WTC11 (cell line): Measurements from ENCODE around the gene KRI1. TPM values are rescaled to one million over a fixed set of nuclear protein-coding genes. Genes with fewer than 3 reads are reported as not detected.

ENCODE experiments used
- ATAC-seq: fragments of 200-7000 bp; cut with Tn5 transposase; 2 replicates; pipeline ENCODE4 v1.10.0; 2021; ENCODE audit warnings: mild to moderate bottlenecking, moderate library complexity
- CTCF ChIA-PET: fragments of 300-600 bp; sonication (Branson Sonifier 250); formaldehyde crosslinking; loops from one replicate; lab custom pipeline; 2021; ENCODE audit warnings: antibody characterized with exemption; lab: Charles Lee
- POLR2A ChIA-PET: fragments of 350-600 bp; sonication (Branson Sonifier 250); formaldehyde crosslinking; loops from one replicate; lab custom pipeline; 2021; ENCODE audit warnings: antibody characterized with exemption; lab: Charles Lee
- DNase-seq: peaks from one replicate; pipeline ENCODE4 v3.0.0; 2021; ENCODE audit warnings: low spot score
- H3K27ac Mint-ChIP-seq: 2 replicates; pipeline ENCODE4 v1.8.0; 2021; ENCODE audit warnings: mixed read lengths
- H3K27me3 Mint-ChIP-seq: 2 replicates; pipeline ENCODE4 v1.8.0; 2021; ENCODE audit warnings: low read depth, mild to moderate bottlenecking, moderate library complexity, mixed read lengths
- H3K36me3 Mint-ChIP-seq: 2 replicates; pipeline ENCODE4 v1.8.0; 2021; ENCODE audit warnings: mixed read lengths
- H3K4me1 Mint-ChIP-seq: 2 replicates; pipeline ENCODE4 v1.8.0; 2022; ENCODE audit warnings: mixed read lengths
- H3K4me3 Mint-ChIP-seq: 2 replicates; pipeline ENCODE4 v1.8.0; 2021; ENCODE audit warnings: mild to moderate bottlenecking, moderate library complexity, mixed read lengths
- H3K9me3 Mint-ChIP-seq: 2 replicates; pipeline ENCODE4 v1.8.0; 2021; ENCODE audit warnings: mixed read lengths
- EMX1 ChIP-seq: fragments of 250-450 bp; sonication (Bioruptor Pico); IDR thresholded peaks from 2 replicates; pipeline ENCODE4 v1.8.0; 2021; ENCODE audit warnings: mild to moderate bottlenecking
- FOXK1 ChIP-seq: sonication (generic); formaldehyde crosslinking; IDR thresholded peaks from 2 replicates; pipeline ENCODE4 v1.8.0; 2022; ENCODE audit warnings: mild to moderate bottlenecking, moderate library complexity, missing genetic modification reagents
- KAT7 ChIP-seq: sonication (generic); formaldehyde crosslinking; IDR thresholded peaks from 2 replicates; pipeline ENCODE4 v1.8.1; 2023; ENCODE audit warnings: missing genetic modification reagents, mild to moderate bottlenecking, borderline replicate concordance
- MXD4 ChIP-seq: fragments of 250-450 bp; sonication (Bioruptor Pico); IDR thresholded peaks from 2 replicates; pipeline ENCODE4 v1.8.0; 2021; ENCODE audit warnings: mild to moderate bottlenecking, moderate library complexity, borderline replicate concordance
- OVOL2 ChIP-seq: fragments of 250-450 bp; sonication (Bioruptor Pico); IDR thresholded peaks from 2 replicates; pipeline ENCODE4 v1.9.0; 2021; ENCODE audit warnings: mild to moderate bottlenecking, borderline replicate concordance
- RELA ChIP-seq: sonication (generic); formaldehyde crosslinking; IDR thresholded peaks from 2 replicates; pipeline ENCODE4 v1.8.1; 2022; ENCODE audit warnings: missing genetic modification reagents, mild to moderate bottlenecking, borderline replicate concordance
- TEAD1 ChIP-seq: sonication (generic); formaldehyde crosslinking; IDR thresholded peaks from 2 replicates; pipeline ENCODE4 v1.8.0; 2022; ENCODE audit warnings: mild to moderate bottlenecking, missing genetic modification reagents
- TP53 ChIP-seq: sonication (generic); formaldehyde crosslinking; IDR thresholded peaks from 2 replicates; pipeline ENCODE4 v1.8.1; 2023; ENCODE audit warnings: mild to moderate bottlenecking, missing genetic modification reagents
- ZNF317 ChIP-seq: sonication (generic); formaldehyde crosslinking; IDR thresholded peaks from 2 replicates; pipeline ENCODE4 v1.8.1; 2023; ENCODE audit warnings: low read depth, mild to moderate bottlenecking, moderate library complexity, missing genetic modification reagents, borderline replicate concordance
- total RNA-seq: library from RNA; stranded (reverse); gene quantifications from 3 replicates; pipeline ENCODE4 v1.2.3, GENCODE V29; 2021
- TF ChIP-seq, protein P1 (sequence below): sonication (generic); formaldehyde crosslinking; IDR thresholded peaks from 2 replicates; pipeline ENCODE4 v1.8.1; 2023; ENCODE audit warnings: mild to moderate bottlenecking, missing genetic modification reagents, borderline replicate concordance
- TF ChIP-seq, protein P2 (sequence below): sonication (generic); formaldehyde crosslinking; IDR thresholded peaks from 2 replicates; pipeline ENCODE4 v1.8.1; 2023; ENCODE audit warnings: mild to moderate bottlenecking, missing genetic modification reagents, moderate library complexity
- TF ChIP-seq, protein P3 (sequence below): sonication (generic); formaldehyde crosslinking; conservative IDR thresholded peaks from 2 replicates; pipeline ENCODE4 v1.8.1; 2022; ENCODE audit warnings: mild to moderate bottlenecking, missing genetic modification reagents
- TF ChIP-seq, protein P4 (sequence below): fragments of 250-450 bp; sonication (Bioruptor Pico); IDR thresholded peaks from 2 replicates; pipeline ENCODE4 v1.9.0; 2021; ENCODE audit warnings: mild to moderate bottlenecking
- TF ChIP-seq, protein P5 (sequence below): fragments of 250-450 bp; sonication (Bioruptor Pico); IDR thresholded peaks from 2 replicates; pipeline ENCODE4 v1.9.0; 2021; ENCODE audit warnings: mild to moderate bottlenecking, borderline replicate concordance
- TF ChIP-seq, protein P6 (sequence below): sonication (generic); formaldehyde crosslinking; IDR thresholded peaks from 2 replicates; pipeline ENCODE4 v1.8.0; 2023; ENCODE audit warnings: mild to moderate bottlenecking, missing genetic modification reagents
- TF ChIP-seq, protein P7 (sequence below): sonication (generic); formaldehyde crosslinking; IDR thresholded peaks from 2 replicates; pipeline ENCODE4 v1.8.1; 2023; ENCODE audit warnings: mild to moderate bottlenecking, missing genetic modification reagents

The KRI1 gene
- total RNA-seq, 1 experiment from 2014 or later: 43.6 TPM

DNA sequence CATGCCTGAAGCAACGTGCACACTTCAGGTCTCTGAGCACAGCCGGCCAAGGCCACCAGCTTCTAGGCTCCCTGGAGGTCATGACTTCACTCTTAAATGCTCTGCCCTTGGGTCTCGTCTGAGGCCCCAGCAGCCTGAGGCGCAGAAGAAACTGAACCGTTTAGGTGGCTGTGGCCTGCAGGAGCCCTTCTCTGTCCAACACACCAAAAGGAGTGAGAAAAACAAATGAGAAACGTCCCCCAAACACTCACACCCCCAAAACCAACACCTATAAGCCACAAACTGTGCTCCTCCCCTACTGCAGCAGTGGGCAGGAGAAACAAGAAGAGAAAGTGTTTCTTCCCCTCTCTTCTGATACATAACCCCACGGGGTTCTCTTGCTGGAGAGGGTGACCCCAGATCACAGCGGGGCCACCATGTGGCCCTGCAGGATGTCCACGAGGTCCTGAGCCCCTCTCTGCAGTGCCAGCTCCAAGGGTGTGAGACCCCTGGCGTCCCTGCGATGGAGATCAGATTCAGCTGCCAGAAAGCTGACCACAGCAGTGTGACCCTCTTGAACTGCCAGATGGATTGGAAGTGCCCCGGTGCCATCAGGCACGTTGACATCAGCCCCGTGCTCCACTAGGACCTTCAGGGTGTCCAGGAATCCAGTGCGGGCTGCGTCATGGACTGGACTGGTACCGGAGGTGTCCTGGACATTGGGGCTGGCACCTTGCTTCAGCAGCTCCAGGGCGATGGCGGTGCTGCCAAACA is 1.0 kb upstream of the KRI1 start:
- Mint-ChIP-seq H3K4me3 (peak overlapping the region; percentile 89), H3K27ac (no peak overlapping the region), H3K9me3 (no peaks in the 10 kb centered on the region), H3K27me3 (peaks cover 19% of the 10 kb centered on the region), H3K36me3 (peaks cover 5% of the 10 kb centered on the region; the same call in 1 of the 2 replicates)
- CTCF ChIA-PET: interaction anchor here (0.9 to 4.2 kb wide), 14 partner anchors 25 to 162 kb away, joined by 3 to 20 read pairs (median 4); partner anchors contain the start of gene DNM2
- ATAC-seq: no peak
- no peak for TF ChIP-seq TEAD1 (CRISPR knock-in tag)
- TF ChIP-seq OVOL2 (CRISPR knock-in tag): no peak
- no peak for TF ChIP-seq EMX1 (CRISPR knock-in tag)
- TF ChIP-seq, protein P1, sequence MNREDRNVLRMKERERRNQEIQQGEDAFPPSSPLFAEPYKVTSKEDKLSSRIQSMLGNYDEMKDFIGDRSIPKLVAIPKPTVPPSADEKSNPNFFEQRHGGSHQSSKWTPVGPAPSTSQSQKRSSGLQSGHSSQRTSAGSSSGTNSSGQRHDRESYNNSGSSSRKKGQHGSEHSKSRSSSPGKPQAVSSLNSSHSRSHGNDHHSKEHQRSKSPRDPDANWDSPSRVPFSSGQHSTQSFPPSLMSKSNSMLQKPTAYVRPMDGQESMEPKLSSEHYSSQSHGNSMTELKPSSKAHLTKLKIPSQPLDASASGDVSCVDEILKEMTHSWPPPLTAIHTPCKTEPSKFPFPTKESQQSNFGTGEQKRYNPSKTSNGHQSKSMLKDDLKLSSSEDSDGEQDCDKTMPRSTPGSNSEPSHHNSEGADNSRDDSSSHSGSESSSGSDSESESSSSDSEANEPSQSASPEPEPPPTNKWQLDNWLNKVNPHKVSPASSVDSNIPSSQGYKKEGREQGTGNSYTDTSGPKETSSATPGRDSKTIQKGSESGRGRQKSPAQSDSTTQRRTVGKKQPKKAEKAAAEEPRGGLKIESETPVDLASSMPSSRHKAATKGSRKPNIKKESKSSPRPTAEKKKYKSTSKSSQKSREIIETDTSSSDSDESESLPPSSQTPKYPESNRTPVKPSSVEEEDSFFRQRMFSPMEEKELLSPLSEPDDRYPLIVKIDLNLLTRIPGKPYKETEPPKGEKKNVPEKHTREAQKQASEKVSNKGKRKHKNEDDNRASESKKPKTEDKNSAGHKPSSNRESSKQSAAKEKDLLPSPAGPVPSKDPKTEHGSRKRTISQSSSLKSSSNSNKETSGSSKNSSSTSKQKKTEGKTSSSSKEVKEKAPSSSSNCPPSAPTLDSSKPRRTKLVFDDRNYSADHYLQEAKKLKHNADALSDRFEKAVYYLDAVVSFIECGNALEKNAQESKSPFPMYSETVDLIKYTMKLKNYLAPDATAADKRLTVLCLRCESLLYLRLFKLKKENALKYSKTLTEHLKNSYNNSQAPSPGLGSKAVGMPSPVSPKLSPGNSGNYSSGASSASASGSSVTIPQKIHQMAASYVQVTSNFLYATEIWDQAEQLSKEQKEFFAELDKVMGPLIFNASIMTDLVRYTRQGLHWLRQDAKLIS (CRISPR knock-in tag): no peak
- TF ChIP-seq, protein P2, sequence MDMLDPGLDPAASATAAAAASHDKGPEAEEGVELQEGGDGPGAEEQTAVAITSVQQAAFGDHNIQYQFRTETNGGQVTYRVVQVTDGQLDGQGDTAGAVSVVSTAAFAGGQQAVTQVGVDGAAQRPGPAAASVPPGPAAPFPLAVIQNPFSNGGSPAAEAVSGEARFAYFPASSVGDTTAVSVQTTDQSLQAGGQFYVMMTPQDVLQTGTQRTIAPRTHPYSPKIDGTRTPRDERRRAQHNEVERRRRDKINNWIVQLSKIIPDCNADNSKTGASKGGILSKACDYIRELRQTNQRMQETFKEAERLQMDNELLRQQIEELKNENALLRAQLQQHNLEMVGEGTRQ (CRISPR knock-in tag): no peak
- TF ChIP-seq, protein P3, sequence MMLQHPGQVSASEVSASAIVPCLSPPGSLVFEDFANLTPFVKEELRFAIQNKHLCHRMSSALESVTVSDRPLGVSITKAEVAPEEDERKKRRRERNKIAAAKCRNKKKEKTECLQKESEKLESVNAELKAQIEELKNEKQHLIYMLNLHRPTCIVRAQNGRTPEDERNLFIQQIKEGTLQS (CRISPR knock-in tag): no peak
- TF ChIP-seq, protein P4, sequence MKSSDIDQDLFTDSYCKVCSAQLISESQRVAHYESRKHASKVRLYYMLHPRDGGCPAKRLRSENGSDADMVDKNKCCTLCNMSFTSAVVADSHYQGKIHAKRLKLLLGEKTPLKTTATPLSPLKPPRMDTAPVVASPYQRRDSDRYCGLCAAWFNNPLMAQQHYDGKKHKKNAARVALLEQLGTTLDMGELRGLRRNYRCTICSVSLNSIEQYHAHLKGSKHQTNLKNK (CRISPR knock-in tag): no peak
- no peak for TF ChIP-seq FOXK1 (CRISPR knock-in tag)
- TF ChIP-seq, all 79 proteins: peak for 0
- DNase-seq: no peak
- peaks cover 32% of the 10 kb centered on the region for H3K4me1 Mint-ChIP-seq
- POLR2A ChIA-PET: interaction anchor here (1.0 to 1.3 kb wide), 2 partner anchors 14 to 147 kb away, joined by 3 read pairs; partner anchors contain the start of gene PDE4A

DNA sequence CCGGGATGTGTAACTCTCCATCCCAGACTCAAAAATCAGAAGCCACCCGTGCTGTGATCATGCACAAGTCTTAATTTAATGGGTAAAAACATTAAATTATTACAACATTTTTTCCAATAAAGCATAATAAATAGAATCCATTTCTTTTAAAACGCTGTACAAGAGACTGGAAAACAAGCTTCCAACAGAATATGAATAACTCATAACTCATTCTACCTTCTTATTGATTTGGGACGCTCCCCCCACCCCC is 523 bp upstream of the KRI1 start:
- DNase-seq: no peak
- peaks cover 32% of the 10 kb centered on the region for H3K4me1 Mint-ChIP-seq
- peak overlapping the region; percentile 89 for H3K4me3 Mint-ChIP-seq
- H3K36me3 Mint-ChIP-seq: peaks cover 10% of the 10 kb centered on the region
- peaks cover 19% of the 10 kb centered on the region for H3K27me3 Mint-ChIP-seq
- CTCF ChIA-PET: interaction anchor here (0.7 to 1.6 kb wide), 10 partner anchors 11 to 161 kb away, joined by 3 to 10 read pairs (median 4); partner anchors contain the start of gene DNM2
- POLR2A ChIA-PET: interaction anchor here (0.7 to 1.3 kb wide), 4 partner anchors 13 to 146 kb away, joined by 3 read pairs; partner anchors contain the start of genes ATG4D and PDE4A
- no peaks in the 10 kb centered on the region for H3K9me3 Mint-ChIP-seq
- TF ChIP-seq OVOL2 (CRISPR knock-in tag) (no peak), RELA (CRISPR knock-in tag) (no peak), ZNF317 (no peak), KAT7 (CRISPR knock-in tag) (no peak), MXD4 (CRISPR knock-in tag) (no peak), TP53 (CRISPR knock-in tag) (no peak)
- TF ChIP-seq, protein P5, sequence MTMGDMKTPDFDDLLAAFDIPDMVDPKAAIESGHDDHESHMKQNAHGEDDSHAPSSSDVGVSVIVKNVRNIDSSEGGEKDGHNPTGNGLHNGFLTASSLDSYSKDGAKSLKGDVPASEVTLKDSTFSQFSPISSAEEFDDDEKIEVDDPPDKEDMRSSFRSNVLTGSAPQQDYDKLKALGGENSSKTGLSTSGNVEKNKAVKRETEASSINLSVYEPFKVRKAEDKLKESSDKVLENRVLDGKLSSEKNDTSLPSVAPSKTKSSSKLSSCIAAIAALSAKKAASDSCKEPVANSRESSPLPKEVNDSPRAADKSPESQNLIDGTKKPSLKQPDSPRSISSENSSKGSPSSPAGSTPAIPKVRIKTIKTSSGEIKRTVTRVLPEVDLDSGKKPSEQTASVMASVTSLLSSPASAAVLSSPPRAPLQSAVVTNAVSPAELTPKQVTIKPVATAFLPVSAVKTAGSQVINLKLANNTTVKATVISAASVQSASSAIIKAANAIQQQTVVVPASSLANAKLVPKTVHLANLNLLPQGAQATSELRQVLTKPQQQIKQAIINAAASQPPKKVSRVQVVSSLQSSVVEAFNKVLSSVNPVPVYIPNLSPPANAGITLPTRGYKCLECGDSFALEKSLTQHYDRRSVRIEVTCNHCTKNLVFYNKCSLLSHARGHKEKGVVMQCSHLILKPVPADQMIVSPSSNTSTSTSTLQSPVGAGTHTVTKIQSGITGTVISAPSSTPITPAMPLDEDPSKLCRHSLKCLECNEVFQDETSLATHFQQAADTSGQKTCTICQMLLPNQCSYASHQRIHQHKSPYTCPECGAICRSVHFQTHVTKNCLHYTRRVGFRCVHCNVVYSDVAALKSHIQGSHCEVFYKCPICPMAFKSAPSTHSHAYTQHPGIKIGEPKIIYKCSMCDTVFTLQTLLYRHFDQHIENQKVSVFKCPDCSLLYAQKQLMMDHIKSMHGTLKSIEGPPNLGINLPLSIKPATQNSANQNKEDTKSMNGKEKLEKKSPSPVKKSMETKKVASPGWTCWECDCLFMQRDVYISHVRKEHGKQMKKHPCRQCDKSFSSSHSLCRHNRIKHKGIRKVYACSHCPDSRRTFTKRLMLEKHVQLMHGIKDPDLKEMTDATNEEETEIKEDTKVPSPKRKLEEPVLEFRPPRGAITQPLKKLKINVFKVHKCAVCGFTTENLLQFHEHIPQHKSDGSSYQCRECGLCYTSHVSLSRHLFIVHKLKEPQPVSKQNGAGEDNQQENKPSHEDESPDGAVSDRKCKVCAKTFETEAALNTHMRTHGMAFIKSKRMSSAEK: no peak
- TF ChIP-seq, protein P6, sequence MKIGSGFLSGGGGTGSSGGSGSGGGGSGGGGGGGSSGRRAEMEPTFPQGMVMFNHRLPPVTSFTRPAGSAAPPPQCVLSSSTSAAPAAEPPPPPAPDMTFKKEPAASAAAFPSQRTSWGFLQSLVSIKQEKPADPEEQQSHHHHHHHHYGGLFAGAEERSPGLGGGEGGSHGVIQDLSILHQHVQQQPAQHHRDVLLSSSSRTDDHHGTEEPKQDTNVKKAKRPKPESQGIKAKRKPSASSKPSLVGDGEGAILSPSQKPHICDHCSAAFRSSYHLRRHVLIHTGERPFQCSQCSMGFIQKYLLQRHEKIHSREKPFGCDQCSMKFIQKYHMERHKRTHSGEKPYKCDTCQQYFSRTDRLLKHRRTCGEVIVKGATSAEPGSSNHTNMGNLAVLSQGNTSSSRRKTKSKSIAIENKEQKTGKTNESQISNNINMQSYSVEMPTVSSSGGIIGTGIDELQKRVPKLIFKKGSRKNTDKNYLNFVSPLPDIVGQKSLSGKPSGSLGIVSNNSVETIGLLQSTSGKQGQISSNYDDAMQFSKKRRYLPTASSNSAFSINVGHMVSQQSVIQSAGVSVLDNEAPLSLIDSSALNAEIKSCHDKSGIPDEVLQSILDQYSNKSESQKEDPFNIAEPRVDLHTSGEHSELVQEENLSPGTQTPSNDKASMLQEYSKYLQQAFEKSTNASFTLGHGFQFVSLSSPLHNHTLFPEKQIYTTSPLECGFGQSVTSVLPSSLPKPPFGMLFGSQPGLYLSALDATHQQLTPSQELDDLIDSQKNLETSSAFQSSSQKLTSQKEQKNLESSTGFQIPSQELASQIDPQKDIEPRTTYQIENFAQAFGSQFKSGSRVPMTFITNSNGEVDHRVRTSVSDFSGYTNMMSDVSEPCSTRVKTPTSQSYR (CRISPR knock-in tag): no peak
- TF ChIP-seq, protein P7, sequence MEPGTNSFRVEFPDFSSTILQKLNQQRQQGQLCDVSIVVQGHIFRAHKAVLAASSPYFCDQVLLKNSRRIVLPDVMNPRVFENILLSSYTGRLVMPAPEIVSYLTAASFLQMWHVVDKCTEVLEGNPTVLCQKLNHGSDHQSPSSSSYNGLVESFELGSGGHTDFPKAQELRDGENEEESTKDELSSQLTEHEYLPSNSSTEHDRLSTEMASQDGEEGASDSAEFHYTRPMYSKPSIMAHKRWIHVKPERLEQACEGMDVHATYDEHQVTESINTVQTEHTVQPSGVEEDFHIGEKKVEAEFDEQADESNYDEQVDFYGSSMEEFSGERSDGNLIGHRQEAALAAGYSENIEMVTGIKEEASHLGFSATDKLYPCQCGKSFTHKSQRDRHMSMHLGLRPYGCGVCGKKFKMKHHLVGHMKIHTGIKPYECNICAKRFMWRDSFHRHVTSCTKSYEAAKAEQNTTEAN (CRISPR knock-in tag): no peak
- no peak for ATAC-seq
- H3K27ac Mint-ChIP-seq: peak overlapping the region; percentile 22; the same call in 1 of the 2 replicates
